ENCODE results near the gene AQP6.
A peak's percentile ranks its signal among the peaks of the same experiment; 100 is the strongest.
"Not testable (repeated sequence)": the region's sequence is repeated elsewhere in the genome, so short reads cannot be mapped to it uniquely, and the experiment has no call there.

AQP6 gene

GRCh38 chr12:49969651-49970429 is 2.9 kb upstream of the AQP6 start:
- no peak for DNase-seq (ENCODE audit: low read depth, low spot score)

- no peak for DNase-seq (ENCODE audit: low read depth, low spot score)
Observed at GRCh38 chr12:49970658-49971057, 2.1 kb upstream of the AQP6 start.

GRCh38 chr12:49971141-49971540 is 1.6 kb upstream of the AQP6 start:
- DNase-seq (ENCODE audit: low read depth, low spot score) = no peak

GRCh38 chr12:49972129-49972528 is 618 bp upstream of the AQP6 start:
- DNase-seq (ENCODE audit: low read depth, low spot score) = no peak

GRCh38 chr12:49973361-49973830 is 649 bp downstream of the AQP6 start:
- no peak for DNase-seq (ENCODE audit: low read depth, low spot score)

- no peak for DNase-seq (ENCODE audit: low read depth, low spot score)
Observed at GRCh38 chr12:49974231-49974675, 1.5 kb downstream of the AQP6 start.

- DNase-seq (ENCODE audit: low read depth, low spot score) = no peak
Observed at GRCh38 chr12:49974677-49975317, 2.0 kb downstream of the AQP6 start.

- no peak for DNase-seq (ENCODE audit: low read depth, low spot score)
Observed at GRCh38 chr12:49975318-49975761, 2.6 kb downstream of the AQP6 start.

- no peak for DNase-seq (ENCODE audit: low read depth, low spot score)
Observed at GRCh38 chr12:49976557-49976956, 3.8 kb downstream of the AQP6 start.

- no peak for DNase-seq (ENCODE audit: low read depth, low spot score)
Observed at GRCh38 chr12:49978125-49978524, 5.4 kb downstream of the AQP6 start.

GRCh38 chr12:49979016-49979586 is 6.4 kb downstream of the AQP6 start:
- DNase-seq (ENCODE audit: low read depth, low spot score) = no peak

- no peak for DNase-seq (ENCODE audit: low read depth, low spot score)
Observed at GRCh38 chr12:49979791-49980190, 7.0 kb downstream of the AQP6 start.

GRCh38 chr12:49980501-49981349 is 8.0 kb downstream of the AQP6 start:
- no peak for DNase-seq (ENCODE audit: low read depth, low spot score)

GRCh38 chr12:49982246-49983087 is 9.7 kb downstream of the AQP6 start:
- DNase-seq (ENCODE audit: low read depth, low spot score) = no peak

- DNase-seq (ENCODE audit: low read depth, low spot score) = peak; percentile 57
Observed at GRCh38 chr12:49983892-49984291, 11.1 kb downstream of the AQP6 start.

- no peak for DNase-seq (ENCODE audit: low read depth, low spot score)
Observed at GRCh38 chr12:49984476-49985359, 12.0 kb downstream of the AQP6 start.

GRCh38 chr12:49985981-49986380 is 13.2 kb downstream of the AQP6 start:
- no peak for DNase-seq (ENCODE audit: low read depth, low spot score)

GRCh38 chr12:49986476-49986875 is 13.7 kb downstream of the AQP6 start:
- DNase-seq (ENCODE audit: low read depth, low spot score) = not testable (repeated sequence)

GRCh38 chr12:49987625-49988303 is 15.0 kb downstream of the AQP6 start:
- DNase-seq (ENCODE audit: low read depth, low spot score) = peak; percentile 10

All from smooth muscle cell of the brain vasculature (primary cell).